ENCODE results near the gene BRIP1. TPM values are rescaled to one million over a fixed set of nuclear protein-coding genes. Genes with fewer than 3 reads are reported as not detected.

BRIP1 gene
- total RNA-seq, 2 donors from 2014 or later: 0.14 TPM

- no peaks in the 10 kb centered on the region for H3K36me3 ChIP-seq
- ATAC-seq (ENCODE audit: insufficient number of reproducible peaks, low FRiP score, low read depth): no peak
- no peak overlapping the region for H3K27ac ChIP-seq
- H3K9me3 ChIP-seq: no peaks in the 10 kb centered on the region
- no peaks in the 10 kb centered on the region for H3K4me1 ChIP-seq (ENCODE audit: control insufficient read depth in 1 of 2, low read depth in 2 of 2)
- no peak for DNase-seq (ENCODE audit: low spot score)
- TF ChIP-seq CTCF (IDR thresholded peaks at IDR 0.05): no peak
- no peaks in the 10 kb centered on the region for H3K27me3 ChIP-seq (replicated peaks; ENCODE audit: insufficient read depth)
- H3K4me3 ChIP-seq: no peak overlapping the region
Observed at GRCh38 chr17:61843435-61843834, 19.9 kb downstream of the BRIP1 start.

GRCh38 chr17:61842899-61843298, 20.4 kb downstream of the BRIP1 start:
- Histone ChIP-seq H3K27me3 (replicated peaks; ENCODE audit: insufficient read depth) (no peaks in the 10 kb centered on the region), H3K27ac (no peak overlapping the region), H3K9me3 (no peaks in the 10 kb centered on the region), H3K4me1 (ENCODE audit: control insufficient read depth in 1 of 2, low read depth in 2 of 2) (no peaks in the 10 kb centered on the region), H3K36me3 (no peaks in the 10 kb centered on the region), H3K4me3 (no peak overlapping the region)
- DNase-seq (ENCODE audit: low spot score) (no peak), ATAC-seq (ENCODE audit: insufficient number of reproducible peaks, low FRiP score, low read depth) (no peak)
- TF ChIP-seq CTCF (IDR thresholded peaks at IDR 0.05): no peak

- ATAC-seq (ENCODE audit: insufficient number of reproducible peaks, low FRiP score, low read depth): no peak
- Histone ChIP-seq H3K27ac (no peak overlapping the region), H3K27me3 (replicated peaks; ENCODE audit: insufficient read depth) (no peaks in the 10 kb centered on the region), H3K4me3 (no peak overlapping the region), H3K4me1 (ENCODE audit: control insufficient read depth in 1 of 2, low read depth in 2 of 2) (no peaks in the 10 kb centered on the region), H3K9me3 (no peaks in the 10 kb centered on the region), H3K36me3 (no peaks in the 10 kb centered on the region)
- no peak for DNase-seq (ENCODE audit: low spot score)
- no peak for TF ChIP-seq CTCF (IDR thresholded peaks at IDR 0.05)
Observed at GRCh38 chr17:61839300-61839786, 24.0 kb downstream of the BRIP1 start.

GRCh38 chr17:61837175-61838051, 25.9 kb downstream of the BRIP1 start:
- ATAC-seq (ENCODE audit: insufficient number of reproducible peaks, low FRiP score, low read depth) (no peak), DNase-seq (ENCODE audit: low spot score) (no peak)

More at GRCh38 chr17:61837175-61838051, 25.9 kb downstream of the BRIP1 start:
- TF ChIP-seq CTCF (IDR thresholded peaks at IDR 0.05): peak; percentile 44
- no peaks in the 10 kb centered on the region for H3K27me3 ChIP-seq (replicated peaks; ENCODE audit: insufficient read depth)
- no peak overlapping the region for H3K4me3 ChIP-seq
- no peaks in the 10 kb centered on the region for H3K9me3 ChIP-seq
- H3K4me1 ChIP-seq (ENCODE audit: control insufficient read depth in 1 of 2, low read depth in 2 of 2): no peaks in the 10 kb centered on the region
- H3K36me3 ChIP-seq: no peaks in the 10 kb centered on the region
- H3K27ac ChIP-seq: no peak overlapping the region
